Measurements from ENCODE around the gene MSX1.

The MSX1 gene

GRCh38 chr4:4858527-4859324 lies 739 bp upstream of the MSX1 start:
- DNase-seq = no peak

GRCh38 chr4:4859799-4860599 lies 534 bp downstream of the MSX1 start:
- DNase-seq = no peak

- no peak for DNase-seq
These were observed 1.3 kb downstream of the MSX1 start for GRCh38 chr4:4860600-4861389.

GRCh38 chr4:4861390-4862018 lies 2.0 kb downstream of the MSX1 start:
- DNase-seq = no peak

GRCh38 chr4:4862071-4862551 lies 2.6 kb downstream of the MSX1 start:
- DNase-seq = no peak

- DNase-seq = no peak
These were observed 3.4 kb downstream of the MSX1 start for GRCh38 chr4:4862665-4863482.

- no peak for DNase-seq
These were observed 5.0 kb downstream of the MSX1 start for GRCh38 chr4:4864443-4864939.

GRCh38 chr4:4864940-4865704 lies 5.7 kb downstream of the MSX1 start:
- no peak for DNase-seq

- DNase-seq = no peak
These were observed 6.2 kb downstream of the MSX1 start for GRCh38 chr4:4865705-4866123.

- no peak for DNase-seq
These were observed 6.8 kb downstream of the MSX1 start for GRCh38 chr4:4866124-4866865.

- DNase-seq = no peak
These were observed 7.5 kb downstream of the MSX1 start for GRCh38 chr4:4866866-4867374.

GRCh38 chr4:4867375-4868039 lies 8.0 kb downstream of the MSX1 start:
- no peak for DNase-seq

GRCh38 chr4:4868040-4868757 lies 8.7 kb downstream of the MSX1 start:
- no peak for DNase-seq

GRCh38 chr4:4868758-4869723 lies 9.6 kb downstream of the MSX1 start:
- DNase-seq = no peak

- DNase-seq = no peak
These were observed 10.5 kb downstream of the MSX1 start for GRCh38 chr4:4869731-4870571.

GRCh38 chr4:4870576-4871241 lies 11.2 kb downstream of the MSX1 start:
- no peak for DNase-seq
